HTERT RPE-1 (cell line): ENCODE results near the gene PALM3.
"Not testable (repeated sequence)": the region's sequence is repeated elsewhere in the genome, so short reads cannot be mapped to it uniquely, and the experiment has no call there.

Experiments
- in situ Hi-C: fragments of 300-500 bp; cut with MboI; formaldehyde crosslinking; loops from 4 replicates; pipeline ENCODE4 v1.14.3; 2020; ENCODE audit warnings: low sequenced_read_pairs

PALM3 gene

GRCh38 chr19:14061081-14061749 lies 661 bp downstream of the PALM3 start:
- in situ Hi-C loops, result no loop called here

DNA sequence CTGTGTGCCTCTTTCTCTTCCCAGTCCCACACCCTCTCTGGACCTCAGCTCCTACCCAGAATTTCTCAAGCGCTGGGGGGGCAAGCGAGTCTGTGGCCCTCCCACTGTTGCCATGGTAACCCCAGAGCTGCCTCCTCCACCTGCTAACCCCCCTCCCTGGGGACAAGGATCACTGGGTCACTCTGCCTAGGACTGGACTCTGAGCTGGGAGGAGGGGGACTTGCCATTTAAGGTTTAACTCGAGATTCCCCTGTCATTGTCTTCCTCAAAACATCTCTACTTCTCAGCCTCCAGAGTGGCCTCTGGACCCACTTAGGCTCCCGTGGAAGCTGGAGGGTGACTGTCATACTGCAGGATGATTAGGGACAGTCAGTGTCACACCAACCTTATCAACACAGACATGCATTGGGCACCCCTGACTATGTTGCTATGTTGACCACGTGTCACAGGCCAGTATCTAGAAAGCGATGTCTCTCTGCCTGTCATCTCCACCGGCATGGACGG lies 2.2 kb downstream of the PALM3 start:
- in situ Hi-C loops, result no loop called here

GRCh38 chr19:14059093-14059480 lies 2.8 kb downstream of the PALM3 start:
- in situ Hi-C loops, result no loop called here

GRCh38 chr19:14058182-14059092 lies 3.4 kb downstream of the PALM3 start:
- in situ Hi-C loops, result no loop called here

GRCh38 chr19:14056741-14057356 lies 5.0 kb downstream of the PALM3 start:
- in situ Hi-C loops, result no loop called here

DNA sequence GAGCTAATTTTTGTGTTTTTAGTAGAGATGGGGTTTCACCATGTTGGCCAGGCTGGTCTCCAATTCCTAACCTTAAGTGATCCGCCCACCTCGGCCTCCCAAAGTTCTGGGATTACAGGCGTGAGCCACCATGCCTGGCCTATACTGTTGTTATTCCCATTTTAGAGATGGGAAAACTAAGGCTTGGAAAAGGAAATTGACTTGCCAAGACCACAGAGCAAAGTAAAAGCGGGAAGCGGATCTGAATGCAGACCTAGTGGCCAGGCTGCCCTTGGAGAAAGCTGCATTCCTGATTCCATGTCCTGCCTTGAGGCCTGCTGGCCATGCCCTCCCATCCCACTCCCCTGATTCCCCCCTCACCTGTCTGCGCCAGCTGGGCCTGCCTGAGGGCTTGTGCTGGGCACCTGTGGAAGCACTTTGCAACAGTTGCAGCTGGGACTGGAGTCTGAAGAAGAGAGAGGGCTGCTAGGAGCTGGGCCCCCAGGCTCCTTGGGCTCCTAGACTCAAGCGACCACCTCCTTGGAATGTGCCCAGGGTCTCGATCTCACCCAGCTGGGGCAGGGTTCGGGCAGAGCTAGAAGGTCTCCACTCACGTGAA lies 5.7 kb downstream of the PALM3 start:
- in situ Hi-C loops, result no loop called here

GRCh38 chr19:14055396-14055795 lies 6.5 kb downstream of the PALM3 start:
- in situ Hi-C loops, result no loop called here

GRCh38 chr19:14054721-14055120 lies 7.2 kb downstream of the PALM3 start:
- in situ Hi-C loops, result no loop called here

DNA sequence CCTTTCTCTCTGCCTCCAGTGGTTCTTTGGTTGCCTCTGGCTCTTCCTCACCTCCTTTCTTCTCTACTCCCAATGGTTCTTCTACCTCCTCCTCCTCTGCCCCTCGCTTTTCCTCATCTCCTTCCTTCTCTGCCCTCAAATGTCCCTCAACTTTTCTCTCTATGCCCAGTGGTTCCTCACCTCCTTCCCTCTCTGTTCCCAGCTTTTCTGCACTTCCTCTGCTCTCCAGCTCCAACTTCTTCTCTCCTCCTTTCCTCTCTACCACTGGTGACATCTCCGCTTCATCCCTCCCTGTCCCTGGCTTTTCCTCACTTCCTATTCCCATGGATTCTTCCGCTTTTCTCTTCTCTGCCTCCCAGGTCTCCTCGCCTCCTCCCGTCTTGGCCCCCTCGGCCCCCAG lies 7.8 kb downstream of the PALM3 start:
- in situ Hi-C loops, result no loop called here

- in situ Hi-C loops, result no loop called here
Observed at GRCh38 chr19:14053500-14053899, 8.4 kb downstream of the PALM3 start.

DNA sequence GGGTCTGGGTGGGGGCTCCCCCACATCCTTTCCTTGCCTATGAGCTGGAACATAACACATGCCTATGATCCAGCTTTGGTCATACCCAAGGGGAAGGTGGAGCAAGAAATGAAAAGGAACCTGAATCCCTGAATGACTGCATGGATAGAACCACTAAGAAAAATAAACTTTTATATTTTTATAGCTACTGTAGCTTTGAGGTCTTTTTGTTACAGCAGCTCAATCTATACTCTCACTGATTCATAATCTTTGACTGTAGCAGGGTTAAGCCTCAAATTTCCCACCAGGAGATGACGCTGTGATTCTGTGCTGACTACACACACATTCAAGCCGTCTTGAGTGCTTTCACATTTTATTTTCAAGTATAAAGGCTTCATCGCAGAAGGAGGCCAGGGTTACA lies 8.8 kb downstream of the PALM3 start:
- in situ Hi-C loops, result no loop called here

GRCh38 chr19:14052470-14052869 lies 9.4 kb downstream of the PALM3 start:
- in situ Hi-C loops, result no loop called here

GRCh38 chr19:14051980-14052379 lies 9.9 kb downstream of the PALM3 start:
- in situ Hi-C loops, result no loop called here

DNA sequence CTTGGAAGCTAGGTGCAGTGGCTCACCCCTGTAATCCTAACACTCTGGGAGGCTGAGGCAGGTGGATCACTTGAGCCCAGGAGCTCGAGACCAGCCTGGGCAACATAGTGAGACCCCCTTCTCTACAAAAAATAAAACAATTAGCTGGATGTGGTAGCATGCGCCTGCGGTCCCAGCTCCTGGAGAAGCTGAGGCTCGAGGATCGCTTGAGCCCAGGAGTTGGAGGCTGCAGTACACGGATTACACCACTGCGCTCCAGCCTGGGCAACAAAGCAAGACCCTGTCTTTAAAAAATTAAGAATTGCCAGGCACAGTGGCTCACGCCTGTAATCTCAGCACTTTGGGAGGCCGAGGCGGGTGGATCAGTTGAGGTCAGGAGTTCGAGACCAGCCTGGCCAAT lies 10.9 kb downstream of the PALM3 start:
- in situ Hi-C loops, result not testable (repeated sequence)

- in situ Hi-C loops, result no loop called here
Observed at GRCh38 chr19:14050512-14050911, 11.4 kb downstream of the PALM3 start.

- in situ Hi-C loops, result no loop called here
Observed at GRCh38 chr19:14048443-14049153, 13.3 kb downstream of the PALM3 start.

DNA sequence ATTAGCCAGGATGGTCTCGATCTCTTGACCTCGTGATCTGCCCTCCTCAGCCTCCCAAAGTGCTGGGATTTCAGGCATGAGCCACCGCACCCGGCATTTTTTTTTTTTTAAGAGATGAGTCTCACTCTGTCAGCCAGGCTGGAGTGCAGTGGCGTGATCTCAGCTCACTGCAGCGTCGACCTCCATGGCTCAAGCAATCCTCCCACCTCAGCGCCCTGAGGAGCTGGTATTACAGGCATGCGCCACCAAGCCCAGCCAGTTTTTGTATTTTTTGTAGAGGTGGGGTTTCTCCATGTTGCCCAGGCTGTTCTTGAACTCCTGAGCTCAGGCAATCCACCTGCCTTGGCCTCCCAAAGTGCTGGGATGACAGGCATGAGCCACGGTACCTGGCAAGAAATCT lies 14.0 kb downstream of the PALM3 start:
- in situ Hi-C loops, result not testable (repeated sequence)

- in situ Hi-C loops, result not testable (repeated sequence)
Observed at GRCh38 chr19:14042659-14043608, 18.9 kb downstream of the PALM3 start.

DNA sequence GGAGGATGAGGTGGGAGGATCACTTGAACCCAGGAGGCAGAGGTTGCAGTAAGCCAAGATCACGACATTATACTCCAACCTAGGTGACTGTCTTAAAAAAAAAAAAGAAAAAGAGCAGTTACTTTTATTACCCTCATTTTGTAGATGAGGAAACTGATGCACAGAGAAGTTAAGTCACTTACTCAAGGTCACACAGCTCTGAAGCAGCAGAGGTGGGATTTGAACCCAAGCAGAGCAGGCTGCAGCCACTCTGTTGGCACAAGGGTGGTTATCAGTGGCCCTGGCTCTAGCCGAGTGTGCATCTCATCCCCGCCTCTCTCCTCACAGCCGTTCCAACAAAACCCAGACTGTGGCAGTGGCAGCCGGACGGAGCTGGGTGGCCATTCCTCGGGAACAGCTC lies 22.7 kb downstream of the PALM3 start:
- in situ Hi-C loops, result no loop called here

DNA sequence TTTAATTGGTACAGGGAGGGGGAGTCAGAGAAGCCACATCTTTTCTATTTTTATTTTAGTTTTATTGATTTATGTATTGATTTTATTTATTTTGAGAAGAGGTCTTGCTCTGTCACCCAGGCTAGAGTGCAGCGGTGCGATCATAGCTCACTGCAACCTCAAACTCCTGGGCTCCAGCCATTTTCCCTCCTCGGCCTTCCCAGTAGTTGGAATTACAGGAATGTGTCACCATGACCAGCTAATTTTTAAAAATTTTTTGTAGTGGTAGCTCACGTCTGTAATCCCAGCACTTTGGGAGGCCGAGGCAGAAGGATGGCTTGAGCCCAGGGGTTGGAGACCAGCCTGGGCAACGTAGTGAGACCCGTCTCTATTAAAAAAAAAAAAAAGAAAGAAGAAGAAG lies 26.2 kb downstream of the PALM3 start:
- in situ Hi-C loops, result no loop called here
